NCI-H1694 treated with DMSO at 0.1 percent for 48 hours (cell line): Measurements from ENCODE around the gene EME2.

ENCODE experiments used
- DNase-seq: peaks from one replicate; lab custom pipeline; 2025; lab: John Stamatoyannopoulos, UW

Gene EME2

DNA sequence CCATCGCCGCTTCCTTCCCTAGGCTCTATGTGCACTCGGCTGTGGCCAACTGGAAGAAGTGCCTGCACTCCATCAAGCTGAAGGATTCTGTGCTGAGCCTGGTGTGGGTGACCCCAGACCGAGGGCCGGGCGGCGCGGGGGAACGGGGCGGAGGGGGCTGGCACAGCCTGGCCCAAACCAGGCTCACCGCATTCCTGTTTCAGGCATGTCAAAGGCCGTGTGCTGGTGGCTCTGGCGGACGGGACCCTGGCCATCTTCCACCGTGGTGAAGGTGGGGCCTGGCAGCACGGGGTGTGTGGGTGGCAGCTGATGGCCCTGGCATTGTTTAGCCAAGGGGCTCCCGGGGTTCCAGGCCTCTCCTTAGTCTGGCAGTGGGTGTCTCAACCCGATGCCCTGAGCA, 5.9 kb upstream of the EME2 start:
- DNase-seq = no peak

DNA sequence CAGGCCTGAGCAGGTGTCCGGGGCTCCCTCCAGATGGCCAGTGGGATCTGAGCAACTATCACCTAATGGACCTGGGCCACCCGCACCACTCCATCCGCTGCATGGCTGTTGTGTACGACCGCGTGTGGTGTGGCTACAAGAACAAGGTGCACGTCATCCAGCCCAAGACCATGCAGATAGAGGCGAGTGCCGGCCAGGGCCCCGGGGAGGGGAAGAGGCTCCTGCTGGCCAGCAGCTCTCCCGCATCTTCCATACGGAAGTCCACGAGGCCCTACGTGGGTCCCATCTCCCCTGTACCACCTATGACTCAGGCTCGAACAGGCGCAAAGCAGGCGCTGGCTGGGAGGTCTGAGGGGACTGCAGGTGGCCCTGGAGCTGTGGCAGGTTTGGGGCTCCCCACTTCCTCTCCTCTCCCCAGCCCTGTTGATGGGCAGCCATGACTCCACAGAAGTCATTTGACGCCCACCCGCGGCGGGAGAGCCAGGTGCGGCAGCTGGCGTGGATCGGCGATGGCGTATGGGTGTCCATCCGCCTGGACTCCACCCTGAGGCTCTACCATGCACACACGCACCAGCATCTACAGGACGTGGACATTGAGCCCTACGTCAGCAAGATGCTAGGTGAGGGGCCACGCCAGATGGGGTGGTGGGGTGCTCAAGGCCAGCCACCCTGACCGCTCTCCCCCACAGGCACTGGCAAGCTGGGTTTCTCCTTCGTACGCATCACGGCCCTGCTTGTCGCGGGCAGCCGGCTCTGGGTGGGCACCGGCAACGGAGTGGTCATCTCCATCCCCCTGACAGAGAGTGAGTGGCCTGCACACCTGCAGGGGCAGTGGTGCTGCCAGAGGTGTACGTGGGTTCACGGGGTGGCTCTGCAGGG, 5.3 kb upstream of the EME2 start:
- no peak for DNase-seq

DNA sequence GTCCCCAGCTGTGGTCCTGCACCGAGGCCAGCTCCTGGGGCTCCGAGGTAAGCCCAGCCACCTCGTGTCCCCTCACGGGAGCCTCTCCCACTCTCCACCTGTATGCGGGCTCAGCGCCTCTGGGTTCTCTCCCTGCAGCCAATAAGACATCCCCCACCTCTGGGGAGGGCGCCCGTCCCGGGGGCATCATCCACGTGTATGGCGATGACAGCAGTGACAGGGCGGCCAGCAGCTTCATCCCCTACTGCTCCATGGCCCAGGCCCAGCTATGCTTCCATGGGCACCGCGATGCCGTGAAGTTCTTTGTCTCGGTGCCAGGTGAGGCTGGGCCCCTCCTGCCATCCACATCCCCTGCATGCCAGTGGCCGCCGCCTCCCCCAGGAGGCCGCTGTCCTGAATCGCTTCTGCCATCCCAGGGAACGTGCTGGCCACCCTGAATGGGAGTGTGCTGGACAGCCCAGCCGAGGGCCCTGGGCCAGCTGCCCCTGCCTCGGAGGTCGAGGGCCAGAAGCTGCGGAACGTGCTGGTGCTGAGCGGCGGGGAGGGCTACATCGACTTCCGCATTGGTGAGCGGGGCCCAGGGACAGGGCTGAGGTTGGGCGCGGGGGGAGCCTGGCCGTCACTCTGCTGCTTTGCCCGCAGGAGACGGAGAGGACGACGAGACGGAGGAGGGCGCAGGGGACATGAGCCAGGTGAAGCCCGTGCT, 4.4 kb upstream of the EME2 start:
- DNase-seq = no peak

DNA sequence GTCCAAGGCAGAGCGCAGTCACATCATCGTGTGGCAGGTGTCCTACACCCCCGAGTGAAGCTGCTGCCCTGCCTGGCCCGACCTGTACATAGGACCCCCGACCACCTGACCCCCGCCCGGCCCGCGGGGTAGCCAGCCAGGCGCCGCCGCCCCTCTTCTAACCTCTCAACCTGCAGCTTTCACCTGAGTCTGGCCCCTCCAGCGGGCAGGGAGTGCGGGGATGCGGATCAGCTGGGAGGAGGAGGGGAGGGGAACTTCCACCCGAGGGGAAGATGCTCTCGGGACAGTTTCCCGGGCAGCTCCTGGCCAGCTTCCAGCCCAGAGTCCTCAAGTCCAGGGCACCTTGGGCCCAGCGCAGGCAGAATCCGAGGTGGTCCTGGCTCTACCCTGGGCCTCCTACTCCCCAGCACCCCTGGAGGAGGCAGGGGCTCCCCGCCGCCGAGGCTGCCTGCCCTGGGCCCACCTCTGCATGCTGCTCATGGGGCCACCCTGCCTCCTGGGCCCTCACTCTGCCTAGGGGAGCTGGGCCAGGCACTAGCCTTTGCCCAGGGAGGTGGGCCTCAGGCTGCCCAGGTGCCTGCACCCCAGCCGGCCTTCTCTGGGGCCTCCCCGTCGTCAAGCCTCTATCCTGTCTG, 3.7 kb upstream of the EME2 start:
- DNase-seq = no peak

DNA sequence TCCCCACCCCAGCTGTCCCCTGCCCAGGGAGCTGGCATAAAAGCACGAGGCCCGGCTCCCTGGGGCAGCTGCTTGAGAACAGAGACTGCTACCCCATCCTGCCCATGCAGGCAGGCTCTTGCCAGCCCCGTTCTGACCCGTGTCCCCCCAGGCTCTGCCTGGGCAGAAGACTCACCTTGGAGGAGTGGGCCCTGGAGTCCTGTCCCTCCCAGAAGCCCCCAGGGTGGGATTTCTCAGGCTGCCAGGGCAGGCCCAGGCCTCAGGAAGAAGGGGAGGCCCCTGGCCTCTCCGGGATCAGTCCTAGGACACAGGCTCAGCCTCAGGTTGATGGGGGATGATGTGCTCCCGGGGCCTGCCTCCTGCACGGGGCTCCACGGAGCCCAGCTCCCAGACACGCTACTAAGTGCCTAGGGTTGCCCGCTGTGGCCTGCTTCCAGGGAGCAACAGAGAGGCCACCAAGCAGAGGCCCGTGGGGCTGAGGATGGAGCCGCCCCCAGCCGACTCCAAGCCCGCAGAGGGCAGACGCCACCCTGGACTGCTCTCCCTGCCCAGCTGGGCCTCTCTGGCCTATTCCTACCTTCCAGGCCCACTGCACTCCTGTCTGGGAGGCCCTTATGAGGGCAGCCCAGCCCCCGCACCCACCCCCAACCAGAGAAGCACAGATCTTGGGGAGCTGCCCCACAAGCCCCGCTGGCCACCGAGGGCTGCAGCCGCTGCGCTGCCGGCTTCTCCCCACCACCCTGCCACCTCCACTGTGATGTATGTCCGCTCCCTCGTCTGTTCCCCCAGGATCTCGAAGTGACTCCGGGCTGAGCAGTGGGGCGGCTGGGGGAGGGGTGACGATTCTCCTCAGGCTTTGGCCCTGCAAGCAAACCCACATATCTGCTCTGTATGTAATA, 3.0 kb upstream of the EME2 start:
- DNase-seq = no peak

DNA sequence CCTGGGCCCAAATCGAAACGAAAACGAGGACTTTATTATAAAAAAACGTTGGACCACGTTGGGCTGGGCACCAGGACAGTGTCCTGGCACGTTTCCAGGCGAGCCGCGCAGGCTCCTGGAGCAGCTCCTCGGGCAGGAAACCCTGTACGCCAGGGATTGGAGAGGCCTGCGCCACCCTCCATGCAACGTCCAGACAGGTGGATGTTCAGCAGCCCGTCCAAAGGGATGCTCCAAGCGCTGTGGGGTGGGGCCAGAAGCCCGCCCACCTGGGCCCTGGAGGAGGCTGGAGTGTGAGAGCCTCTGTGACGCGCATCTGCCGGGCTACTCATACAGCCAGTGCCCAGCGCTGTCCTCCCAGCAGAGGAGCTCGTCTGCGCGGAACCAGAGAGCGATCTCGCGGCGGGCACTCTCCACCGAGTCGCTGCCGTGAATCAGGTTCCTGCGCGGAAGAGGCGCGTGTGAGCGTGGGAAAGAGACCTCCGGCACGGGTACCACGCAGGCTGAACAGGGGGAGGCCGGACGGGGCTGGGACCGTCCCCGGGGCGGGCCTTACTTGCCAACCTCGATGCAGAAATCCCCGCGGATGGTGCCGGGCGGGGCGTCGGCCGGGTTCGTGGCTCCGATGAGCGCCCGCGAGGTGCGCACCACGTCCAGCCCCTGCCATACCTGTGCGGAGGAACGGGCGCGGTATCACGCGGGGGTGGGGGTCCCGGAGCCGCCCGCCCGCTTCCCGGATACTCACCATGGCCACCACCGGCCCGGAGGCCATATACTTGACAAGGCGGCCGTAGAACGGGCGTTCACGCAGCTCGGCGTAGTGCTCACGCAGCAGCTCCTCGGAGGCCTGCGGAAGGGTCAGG, 2.1 kb upstream of the EME2 start:
- no peak for DNase-seq

DNA sequence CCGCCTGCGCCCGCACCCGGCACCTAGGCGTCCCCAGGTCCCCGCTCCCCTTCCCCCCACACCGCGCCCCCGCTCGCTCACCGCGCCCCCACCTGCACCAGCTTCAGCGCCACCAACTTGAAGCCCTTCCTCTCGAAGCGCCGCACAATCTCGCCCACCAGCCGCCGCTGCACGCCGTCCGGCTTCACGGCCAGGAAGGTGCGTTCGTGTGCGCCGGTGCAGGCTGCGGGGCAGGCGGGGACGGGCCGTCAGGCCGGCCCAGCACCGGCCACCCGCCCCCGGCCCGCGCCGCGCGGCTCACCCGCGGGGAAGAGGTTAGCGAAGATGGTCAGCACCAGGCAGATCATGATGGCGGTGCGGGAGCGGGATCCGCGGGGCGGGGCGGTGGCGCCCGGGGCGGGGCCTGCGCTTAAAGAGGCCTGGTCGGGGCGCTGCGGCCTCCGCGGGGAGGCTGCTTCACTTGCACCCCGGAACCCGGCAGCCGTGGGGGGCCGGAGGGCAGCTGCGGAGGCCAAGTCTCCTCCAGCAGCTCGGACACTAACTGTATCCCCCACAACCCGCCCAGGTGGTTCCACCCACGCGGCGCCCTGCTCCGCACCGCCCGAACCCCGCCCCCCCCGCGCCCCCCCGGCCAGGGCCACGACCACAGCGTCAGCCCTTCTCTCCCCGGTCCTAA, 1.3 kb upstream of the EME2 start, which contains the start of gene NME3:
Gene NME3 (minus strand): TSS at position 356 of the 676 bp plus-strand sequence. CDS start 9 bp downstream, at position 347.
- no peak for DNase-seq

DNA sequence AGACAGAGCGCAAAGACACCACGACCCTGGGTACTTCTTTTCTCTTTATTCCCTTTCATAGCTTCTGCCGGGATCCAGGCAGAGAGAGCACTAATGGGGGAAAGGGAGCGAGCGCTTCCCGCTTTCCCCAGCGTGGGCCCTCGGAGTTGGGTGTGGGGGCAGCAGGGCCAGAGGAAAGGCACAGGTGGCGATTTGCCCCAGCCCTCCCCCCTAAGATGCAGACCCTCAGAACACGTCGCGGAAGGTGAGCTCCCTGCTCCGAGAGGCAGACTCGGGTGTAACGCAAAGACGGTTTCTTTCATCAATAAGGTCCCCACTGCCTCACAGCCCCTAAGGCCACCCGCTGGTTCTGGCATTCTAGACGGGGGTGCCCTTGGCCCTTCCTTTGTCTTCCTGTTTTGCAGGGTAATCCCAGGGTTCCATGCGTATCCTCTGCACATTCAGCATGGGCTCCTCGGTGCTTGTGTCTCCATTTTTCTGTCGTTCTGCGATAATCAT, 697 bp upstream of the EME2 start:
- no peak for DNase-seq

DNA sequence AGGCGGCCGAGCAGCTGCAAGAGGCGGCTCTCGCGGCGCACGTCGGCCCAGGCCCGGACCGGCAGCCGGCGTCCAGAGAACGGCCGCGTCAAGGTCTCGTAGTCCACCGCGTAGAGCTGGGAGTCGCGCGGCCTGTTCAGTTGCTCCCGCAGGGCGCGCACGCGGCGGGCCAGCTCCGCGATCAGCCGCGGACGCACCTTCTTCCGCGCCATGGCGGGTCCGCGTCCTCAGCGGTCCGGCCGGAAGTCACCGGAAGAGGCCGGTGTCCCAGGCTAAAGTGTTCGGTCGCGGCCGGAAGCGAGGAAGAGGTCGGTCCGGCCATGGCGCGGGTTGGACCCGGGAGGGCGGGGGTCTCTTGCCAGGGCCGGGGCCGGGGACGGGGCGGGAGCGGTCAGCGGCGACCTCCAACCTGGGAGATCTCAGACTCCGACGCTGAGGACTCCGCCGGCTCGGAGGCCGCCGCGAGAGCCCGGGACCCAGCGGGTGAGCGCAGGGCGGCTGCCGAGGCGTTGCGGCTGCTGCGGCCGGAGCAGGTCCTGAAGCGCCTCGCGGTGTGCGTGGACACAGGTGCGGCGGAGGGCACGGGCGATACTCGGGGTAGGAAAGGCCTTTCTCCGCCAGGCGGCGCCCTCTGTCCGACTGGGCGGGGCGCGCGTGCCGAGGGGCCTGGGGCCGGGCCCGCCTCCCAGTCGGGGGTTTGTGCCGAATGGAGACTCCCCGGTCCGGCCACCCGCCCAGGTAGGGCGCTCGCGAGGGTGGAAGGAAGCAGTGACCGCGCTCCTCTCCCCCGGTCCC, 495 bp downstream of the EME2 start, which contains the start of gene MRPS34:
Gene MRPS34 (minus strand): TSS at position 227 of the 795 bp plus-strand sequence. CDS start 15 bp downstream, at position 212.
- peak; percentile 39 for DNase-seq

DNA sequence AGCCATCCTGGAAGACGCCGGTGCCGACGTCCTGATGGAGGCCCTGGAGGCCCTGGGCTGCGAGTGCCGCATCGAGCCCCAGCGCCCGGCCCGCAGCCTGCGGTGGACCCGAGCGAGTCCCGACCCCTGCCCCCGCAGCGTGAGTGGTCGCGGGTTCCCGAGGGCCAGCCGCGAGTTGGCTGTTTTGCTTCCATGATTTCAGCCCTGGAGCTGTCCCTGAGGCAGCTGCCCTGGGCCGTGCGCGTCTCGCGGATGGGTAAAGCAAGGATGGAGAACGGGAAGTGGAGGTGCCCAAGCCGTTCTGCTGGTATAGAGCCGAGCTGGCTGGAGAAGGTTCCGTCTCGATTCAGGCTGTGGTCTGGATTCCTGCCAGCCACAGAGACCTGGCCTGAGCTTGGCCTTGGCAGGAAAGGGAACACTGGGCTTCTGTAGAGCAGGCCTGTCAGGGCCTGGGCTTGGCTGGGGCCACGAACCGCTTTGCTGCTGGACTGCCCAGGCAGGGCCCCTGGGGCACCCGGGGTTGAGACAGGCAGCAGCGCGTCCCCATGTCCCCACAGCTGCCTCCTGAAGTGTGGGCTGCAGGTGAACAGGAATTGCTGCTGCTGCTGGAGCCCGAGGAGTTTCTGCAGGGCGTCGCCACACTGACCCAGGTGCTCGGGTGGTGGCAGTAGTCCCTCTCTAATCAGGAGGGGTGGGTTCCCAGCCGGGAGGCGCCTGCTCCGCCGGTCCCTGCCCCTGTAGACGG, 1.3 kb downstream of the EME2 start:
- no peak for DNase-seq

DNA sequence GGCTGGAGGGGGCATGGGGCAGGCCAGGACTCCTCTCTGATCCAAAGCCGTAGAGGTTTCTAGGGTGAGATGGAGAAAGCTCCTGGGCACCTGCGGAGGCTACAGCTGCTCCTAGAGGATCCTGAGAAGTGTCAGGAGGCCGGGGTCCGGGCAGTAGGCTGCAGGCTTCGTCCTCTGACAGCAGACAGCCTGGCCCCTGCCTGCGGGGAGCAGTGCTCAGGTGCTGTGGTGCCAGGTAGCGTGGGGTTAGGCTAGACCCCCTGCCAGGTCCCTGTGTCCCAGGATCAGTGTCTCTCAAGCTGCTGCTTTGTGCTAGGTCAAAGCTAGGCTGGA, 1.8 kb downstream of the EME2 start:
- DNase-seq = no peak

DNA sequence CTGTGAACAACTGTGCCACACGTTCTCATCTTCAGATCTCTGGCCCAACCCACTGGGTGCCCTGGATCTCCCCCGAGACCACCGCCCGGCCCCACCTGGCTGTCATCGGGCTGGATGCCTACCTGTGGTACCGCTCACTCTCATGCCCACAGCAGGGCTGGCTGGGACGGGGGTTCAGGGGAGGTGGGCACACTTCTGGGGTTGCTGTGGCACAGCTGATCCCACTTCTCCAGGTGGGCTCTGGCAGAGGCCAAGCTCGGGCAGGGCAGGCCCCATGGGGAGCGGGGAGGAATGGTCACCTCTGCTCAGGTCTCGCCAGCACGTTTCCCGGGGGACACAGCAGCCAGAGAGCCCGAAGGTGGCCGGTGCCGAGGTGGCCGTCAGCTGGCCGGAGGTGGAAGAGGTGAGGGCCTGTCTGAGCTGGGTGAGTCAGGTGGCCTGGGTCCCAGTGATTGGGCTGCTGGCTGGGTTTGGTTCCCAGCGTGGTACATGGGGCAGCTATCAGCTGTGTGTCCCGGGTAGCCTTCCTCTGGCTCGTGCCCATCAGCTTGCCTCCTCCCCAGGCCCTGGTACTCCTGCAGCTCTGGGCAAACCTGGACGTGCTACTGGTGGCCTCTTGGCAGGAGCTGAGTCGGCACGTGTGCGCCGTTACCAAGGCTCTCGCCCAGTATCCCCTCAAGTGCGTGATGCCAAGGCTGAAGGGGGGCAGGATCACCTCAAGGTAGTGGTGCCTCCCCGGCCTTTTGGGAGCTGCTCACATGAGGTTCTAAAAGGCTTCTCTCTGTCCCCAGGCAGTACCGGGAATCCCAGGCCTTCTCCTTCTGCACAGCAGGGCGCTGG, 2.6 kb downstream of the EME2 start:
- DNase-seq = no peak

DNA sequence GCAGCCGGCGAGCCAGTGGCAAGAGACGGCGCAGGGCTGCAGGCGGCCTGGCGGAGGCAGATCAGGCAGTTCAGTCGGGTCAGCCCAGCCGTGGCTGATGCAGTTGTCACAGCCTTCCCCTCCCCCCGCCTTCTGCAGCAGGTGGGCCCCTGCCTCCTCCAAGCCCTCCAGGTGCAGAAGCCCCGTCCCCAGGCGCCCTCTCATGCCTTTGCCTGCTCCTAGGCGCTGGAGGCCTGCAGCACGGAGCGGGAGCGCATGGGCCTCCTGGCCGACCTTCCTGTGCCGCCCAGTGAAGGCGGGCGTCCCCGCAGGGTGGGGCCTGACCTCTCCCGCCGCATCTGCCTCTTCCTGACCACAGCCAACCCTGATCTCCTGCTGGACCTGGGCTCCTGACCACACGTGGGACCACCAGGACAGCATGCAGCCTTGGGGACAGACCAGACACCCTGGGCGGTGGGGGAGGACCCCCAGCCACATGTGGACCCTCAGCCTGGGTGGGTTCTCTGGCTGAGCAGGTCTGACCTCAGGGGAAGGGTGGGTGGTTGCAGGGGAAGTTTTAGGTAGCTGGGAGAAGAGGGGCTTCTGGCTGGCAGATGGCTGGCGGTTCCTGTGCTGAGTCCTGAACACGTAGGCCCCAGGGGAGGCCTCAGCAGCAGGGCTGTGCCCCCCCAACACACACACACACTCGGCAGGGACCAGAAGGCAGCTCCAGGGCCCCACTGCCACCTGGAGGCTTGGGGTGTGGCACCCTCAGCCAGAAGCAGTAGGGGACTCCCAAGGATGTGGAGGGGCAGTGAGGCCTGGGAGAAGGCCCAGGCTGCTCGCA, 3.4 kb downstream of the EME2 start:
- DNase-seq = no peak

DNA sequence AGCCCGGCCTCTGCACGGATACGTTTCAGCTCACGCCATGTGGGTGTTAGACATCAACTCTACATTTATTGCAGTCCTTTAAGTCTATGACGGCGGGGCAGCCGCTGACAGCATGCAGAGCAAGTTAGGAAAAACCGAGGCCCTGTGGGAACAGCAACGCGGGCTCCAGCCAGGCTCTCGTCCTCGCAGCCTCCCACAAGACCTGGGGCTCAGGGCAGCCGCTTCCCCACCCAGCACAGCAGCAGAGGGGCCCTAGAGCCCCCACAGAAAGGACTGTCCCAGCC, 4.0 kb downstream of the EME2 start:
- DNase-seq = no peak

DNA sequence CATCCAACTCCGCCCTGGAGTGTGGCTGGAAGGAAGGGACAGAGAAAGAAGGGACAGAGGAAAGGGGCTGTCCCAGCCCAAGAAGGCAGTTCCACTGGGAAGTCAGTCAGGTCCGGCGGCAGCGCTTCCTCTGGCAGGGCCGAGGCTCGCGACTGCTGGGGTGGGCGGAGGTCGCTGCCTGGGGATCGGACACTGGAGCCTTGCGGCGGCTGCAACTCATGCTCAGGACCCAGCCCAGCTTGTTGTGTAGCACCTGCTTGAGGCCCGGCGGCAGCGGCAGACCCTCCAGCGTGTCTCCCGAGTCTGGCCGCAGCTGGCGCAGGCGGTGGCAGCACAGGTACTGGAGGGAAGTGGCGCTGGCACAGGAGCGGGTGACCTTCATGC, 4.4 kb downstream of the EME2 start:
- DNase-seq = no peak

DNA sequence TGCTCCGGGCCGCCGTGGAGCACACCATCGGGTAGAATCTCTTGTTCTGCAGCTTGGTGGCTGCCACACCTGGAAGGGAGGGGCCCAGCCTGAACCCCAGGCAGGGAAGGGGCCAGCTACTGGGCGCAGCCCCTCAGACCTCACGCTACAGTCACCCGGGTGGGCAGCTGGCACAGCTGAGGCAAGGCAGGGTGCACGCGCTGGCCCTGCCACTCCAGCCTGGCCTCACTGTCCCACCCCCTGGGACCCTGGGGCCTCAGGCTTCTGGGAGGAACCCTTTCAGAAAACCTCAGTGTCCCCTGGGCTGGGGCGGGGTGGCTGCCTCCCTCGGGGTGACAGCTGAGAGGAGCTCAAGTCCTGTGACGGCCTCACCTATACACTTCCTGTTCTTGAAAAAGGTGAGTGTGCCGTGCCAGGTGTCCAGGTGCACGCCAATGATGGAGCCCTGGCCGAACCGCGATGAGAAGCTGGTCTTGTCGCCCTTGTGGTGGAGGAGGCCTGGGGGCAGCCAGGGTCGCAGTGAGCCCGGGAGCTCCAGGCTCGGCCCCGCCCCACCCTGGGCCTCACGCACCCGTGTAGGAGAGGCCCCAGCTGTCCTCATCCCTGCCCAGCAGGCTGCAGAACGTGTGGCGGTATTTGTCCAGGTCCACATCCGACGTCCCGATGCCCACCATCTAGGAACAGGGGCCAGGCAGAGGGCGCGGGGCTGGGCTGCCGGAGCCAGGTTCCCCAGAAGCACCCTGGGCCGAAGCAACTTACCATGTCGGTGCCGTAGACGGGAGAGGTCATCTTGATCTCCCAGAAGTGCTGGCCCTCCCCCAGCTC, 5.0 kb downstream of the EME2 start:
- DNase-seq = no peak
